Heart right ventricle (tissue), 16 donors: Measurements from ENCODE around the gene DLGAP1. TPM values are rescaled to one million over a fixed set of nuclear protein-coding genes. Genes with fewer than 3 reads are reported as not detected.

Experiments used
- ATAC-seq, 8 donors: fragments of 200-7000 bp; cut with Tn5 transposase; one replicate each; pipeline ENCODE4 v1.9.1; 2020; ENCODE audit warnings: mild to moderate bottlenecking in 8 of 8, moderate library complexity in 8 of 8, moderate number of reproducible peaks in 1 of 8
- DNase-seq, 2 donors: peaks; one replicate each; pipeline ENCODE4 v3.0.0-alpha.2; 2020
- H3K27ac ChIP-seq, 10 donors: fragments of 200-600 bp; sonication (generic) in 2 of 10; one replicate each; pipeline versions ENCODE4 v1.5.0 to v1.8.0; 2020 to 2022; ENCODE audit warnings: mild to moderate bottlenecking in 3 of 10
- H3K27me3 ChIP-seq, 7 donors: fragments of 200-600 bp; one replicate each; pipeline ENCODE4 v1.8.0; 2021 to 2022; ENCODE audit warnings: mild to moderate bottlenecking in 2 of 7
- H3K36me3 ChIP-seq, 9 donors: fragments of 200-600 bp; sonication (generic) in 1 of 9; one replicate each; pipeline versions ENCODE4 v1.5.0 to v1.8.0; 2020 to 2022; ENCODE audit warnings: mild to moderate bottlenecking in 2 of 9
- H3K4me1 ChIP-seq, 9 donors: fragments of 200-600 bp; sonication (generic) in 1 of 9; one replicate each; pipeline versions ENCODE4 v1.5.0 to v1.8.0; 2020 to 2022; ENCODE audit warnings: mild to moderate bottlenecking in 4 of 9
- H3K4me3 ChIP-seq, 10 donors: fragments of 200-600 bp; sonication (generic) in 2 of 10; one replicate each; pipeline versions ENCODE4 v1.5.0 to v1.8.0; 2020 to 2022; ENCODE audit warnings: mild to moderate bottlenecking in 7 of 10, moderate library complexity in 2 of 10
- H3K9me3 ChIP-seq, 11 donors: fragments of 200-600 bp in 10 of 11; sonication (generic) in 2 of 11; one replicate each; pipeline versions ENCODE4 v1.5.0 to v1.8.0; 2013 to 2022; ENCODE audit warnings: mild to moderate bottlenecking in 2 of 11, control low read depth in 1 of 11, moderate library complexity in 1 of 11
- CTCF ChIP-seq, 9 donors: fragments of 200-600 bp; sonication (generic) in 2 of 9; IDR thresholded peaks; one replicate each; pipeline versions ENCODE4 v1.5.0 to v1.8.0; 2021 to 2022; ENCODE audit warnings: antibody characterized with exemption in 9 of 9, mild to moderate bottlenecking in 5 of 9, moderate library complexity in 1 of 9
- WGBS, 2 donors: extraction: QIAGEN DNeasy Blood & Tissue Kit; methylation state at CpG; one replicate each; pipeline ENCODE4 v1.1.7; 2013; ENCODE audit warnings: inconsistent platforms in 1 of 2; 5-methylcytosine and 5-hydroxymethylcytosine counted together
- intact Hi-C, 10 donors: fragments of 100-400 bp; cut with DNase I; formaldehyde crosslinking; loops; one replicate each; pipeline versions ENCODE4 v1.11.1 to v1.14.2; 2022
- polyA plus RNA-seq, 2 donors: library from polyadenylated mRNA; stranded (reverse); fragments of 200-250 nt; gene quantifications; one replicate each; pipeline ENCODE4 v1.2.3, GENCODE V29; 2013
- total RNA-seq, 10 donors: library from RNA; stranded (reverse); fragmentation: NEBNext Ultra II Directional in 3 of 10; extraction: Animal tissue kit (Norgen Biotek cat#: 25700) in 3 of 10; gene quantifications; one replicate each; pipeline versions ENCODE4 v1.2.1 to v1.2.4, GENCODE V29; 2021 to 2023
- donor health status: Arrhythmogenic right ventricular cardiomyopathy.
- donor health status: ischemic (EF 13 %, LVEDD 7.1; RV severe dilation, severe dysfunction).
- donor health status: healthy with polysubstance abuse.
- donor health status: DM: no; HTN: yes; CAD: no.
- donor health status: DM: no; HTN: no; CAD: no.
- donor health status: ischemic (EF 25% LVEDD 6.9; RV normal size, moderate dysfunction).
- donor health status: ischemic (EF 25% LVEDD 5.7; RV mildly dilated, moderate dysfunction).
- donor health status: healthy.
- donor health status: DM: yes; HTN: yes; CAD: no.
- donor health status: Ischemic cardiomyopathy.
- donor health status: ischemic (EF 35%, LVEDD 5.7; RV mildly dilated, moderate dysfunction).
- donor health status: nonischemic (EF 11% LVEDD 7.7; RV severe dilation, severe dysfunction).
- donor health status: DM: yes; HTN: yes; CAD: no.
- donor health status: PGD.
- donor health status: ischemic (EF 29% LVEDD 5.4; RV normal size, mild dysfunction).
- donor health status: nonischemic (EF 23%, LVEDD 6.1; RV moderate dilation, normal function).

Gene DLGAP1
- total and polyA plus RNA-seq, 12 donors: 0.07 to 7.2 (median 1.0) TPM; not detected in 2

DNA sequence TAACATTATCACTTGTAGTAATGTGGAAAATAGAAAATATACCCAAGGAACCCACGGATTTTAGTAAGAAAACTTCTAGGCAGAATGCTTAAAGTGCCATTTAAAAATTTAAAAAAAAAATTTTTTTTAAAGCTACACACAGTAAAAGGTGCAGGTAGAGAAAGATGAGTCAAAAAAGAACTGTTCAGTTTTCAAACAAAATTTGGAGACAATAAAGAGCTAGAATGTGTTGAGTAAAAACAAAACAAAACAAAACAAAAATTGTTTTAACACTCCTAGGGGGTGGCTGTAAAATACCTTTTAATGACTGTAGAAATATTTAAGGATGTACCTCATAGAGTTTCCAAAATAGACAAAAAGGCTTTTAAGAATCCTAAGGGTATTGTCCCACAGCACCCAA lies 793.1 kb downstream of the DLGAP1 start:
- 81 to 83% methylated on average over 1 of the region's 1 CpG for WGBS, 2 donors
- H3K4me3 ChIP-seq: no peak overlapping the region
- H3K36me3 ChIP-seq: no peaks in the 10 kb centered on the region
- ATAC-seq (no peak), DNase-seq (no peak)
- peak overlapping the region in 1 of 10 donors; percentile 81 for H3K27ac ChIP-seq
- TF ChIP-seq CTCF (IDR thresholded peaks at IDR 0.05): no peak
- H3K27me3 ChIP-seq: no peaks in the 10 kb centered on the region
- peaks cover 0 to 50% (median 8%) of the 10 kb centered on the region in 9 donors for H3K4me1 ChIP-seq
- intact Hi-C loops: loop anchor here in 4 of 10 donors (5.0 to 10.0 kb wide), 2 partner anchors 70 to 217 kb away; no protein-coding TSS in a partner anchor
- H3K9me3 ChIP-seq: peaks cover 0 to 5% (median 0%) of the 10 kb centered on the region in 11 donors

GRCh38 chr18:3660739-3661515 lies 794.2 kb downstream of the DLGAP1 start:
- peaks cover 0 to 43% (median 6%) of the 10 kb centered on the region in 9 donors for H3K4me1 ChIP-seq

GRCh38 chr18:3658529-3658928 lies 796.6 kb downstream of the DLGAP1 start:
- TF ChIP-seq CTCF (IDR thresholded peaks at IDR 0.05): no peak
- intact Hi-C loops: no loop called here
- Histone ChIP-seq H3K27me3 (no peaks in the 10 kb centered on the region), H3K36me3 (no peaks in the 10 kb centered on the region), H3K9me3 (peaks cover 0 to 5% (median 0%) of the 10 kb centered on the region in 11 donors), H3K27ac (no peak overlapping the region), H3K4me1 (peaks cover 0 to 39% (median 0%) of the 10 kb centered on the region in 9 donors), H3K4me3 (no peak overlapping the region)
- ATAC-seq (no peak), DNase-seq (no peak)
- WGBS, 2 donors: 86 to 95% methylated on average over 1 of the region's 1 CpG

More at GRCh38 chr18:3660739-3661515, 794.2 kb downstream of the DLGAP1 start:
- peak overlapping the region in 1 of 10 donors; percentile 81 for H3K27ac ChIP-seq
- H3K27me3 ChIP-seq: no peaks in the 10 kb centered on the region
- ATAC-seq: peak in 6 of 8 donors; percentile 40 to 63 (median 52)
- no peak for TF ChIP-seq CTCF (IDR thresholded peaks at IDR 0.05)
- peaks cover 0 to 5% (median 0%) of the 10 kb centered on the region in 11 donors for H3K9me3 ChIP-seq
- no peaks in the 10 kb centered on the region for H3K36me3 ChIP-seq
- DNase-seq: peak in 1 of 2 donors; percentile 9
- 75 to 82% methylated on average over 4 of the region's 4 CpGs for WGBS, 2 donors
- intact Hi-C loops: loop anchor here in 4 of 10 donors (5.0 to 10.0 kb wide), 2 partner anchors 69 to 216 kb away; no protein-coding TSS in a partner anchor
- H3K4me3 ChIP-seq: no peak overlapping the region

DNA sequence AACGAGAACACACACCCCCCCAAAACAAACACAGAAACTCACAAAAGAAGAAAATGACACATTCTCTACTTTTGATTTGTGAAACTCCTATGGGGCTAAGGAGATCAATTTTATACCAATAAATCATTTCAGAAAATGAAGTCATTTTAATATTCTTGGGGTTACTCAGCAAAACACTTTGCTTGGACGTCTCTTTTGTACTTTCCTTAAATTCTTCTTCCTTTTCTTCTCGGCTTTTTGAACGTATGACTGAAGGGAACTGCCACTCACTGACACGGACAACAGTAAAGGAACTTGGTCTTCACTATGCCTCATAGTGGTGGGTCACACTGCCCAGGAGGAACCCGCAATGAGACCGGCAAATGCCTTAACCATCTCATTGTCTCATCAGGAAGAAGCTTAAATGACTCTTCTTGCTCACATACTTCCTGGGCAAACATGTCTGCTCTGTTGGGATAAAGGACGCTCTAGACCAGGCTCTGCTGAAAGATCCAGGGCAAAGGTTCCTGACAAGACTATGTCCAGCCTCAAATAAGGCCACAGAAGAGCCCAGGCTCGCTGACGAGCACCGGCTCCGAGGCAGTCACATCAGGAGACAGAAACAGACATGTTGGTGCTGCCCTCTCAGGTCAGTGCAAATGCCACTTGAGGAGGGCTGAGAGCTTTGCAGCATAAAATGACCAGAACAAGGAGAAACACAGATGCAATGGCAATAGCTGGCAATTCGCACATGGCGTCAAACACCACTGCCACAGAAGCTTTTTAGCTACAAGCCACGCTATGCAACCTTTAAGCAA lies 799.7 kb downstream of the DLGAP1 start:
- ATAC-seq (no peak), DNase-seq (no peak)
- intact Hi-C loops: no loop called here
- no peak overlapping the region for H3K4me3 ChIP-seq
- peaks cover 0 to 44% (median 3%) of the 10 kb centered on the region in 9 donors for H3K4me1 ChIP-seq
- no peaks in the 10 kb centered on the region for H3K36me3 ChIP-seq
- H3K27me3 ChIP-seq: no peaks in the 10 kb centered on the region
- peak overlapping the region in 1 of 10 donors; percentile 66 for H3K27ac ChIP-seq
- no peaks in the 10 kb centered on the region for H3K9me3 ChIP-seq
- no peak for TF ChIP-seq CTCF (IDR thresholded peaks at IDR 0.05)
- WGBS, 2 donors: 76 to 82% methylated on average over 15 of the region's 15 CpGs
